Measurements from ENCODE around the gene DOK7. TPM values are rescaled to one million over a fixed set of nuclear protein-coding genes. Genes with fewer than 3 reads are reported as not detected.

DOK7 gene
- total RNA-seq, 4 donors from 2014 or later, result 0.26 to 0.45 TPM; not detected in 2

DNA sequence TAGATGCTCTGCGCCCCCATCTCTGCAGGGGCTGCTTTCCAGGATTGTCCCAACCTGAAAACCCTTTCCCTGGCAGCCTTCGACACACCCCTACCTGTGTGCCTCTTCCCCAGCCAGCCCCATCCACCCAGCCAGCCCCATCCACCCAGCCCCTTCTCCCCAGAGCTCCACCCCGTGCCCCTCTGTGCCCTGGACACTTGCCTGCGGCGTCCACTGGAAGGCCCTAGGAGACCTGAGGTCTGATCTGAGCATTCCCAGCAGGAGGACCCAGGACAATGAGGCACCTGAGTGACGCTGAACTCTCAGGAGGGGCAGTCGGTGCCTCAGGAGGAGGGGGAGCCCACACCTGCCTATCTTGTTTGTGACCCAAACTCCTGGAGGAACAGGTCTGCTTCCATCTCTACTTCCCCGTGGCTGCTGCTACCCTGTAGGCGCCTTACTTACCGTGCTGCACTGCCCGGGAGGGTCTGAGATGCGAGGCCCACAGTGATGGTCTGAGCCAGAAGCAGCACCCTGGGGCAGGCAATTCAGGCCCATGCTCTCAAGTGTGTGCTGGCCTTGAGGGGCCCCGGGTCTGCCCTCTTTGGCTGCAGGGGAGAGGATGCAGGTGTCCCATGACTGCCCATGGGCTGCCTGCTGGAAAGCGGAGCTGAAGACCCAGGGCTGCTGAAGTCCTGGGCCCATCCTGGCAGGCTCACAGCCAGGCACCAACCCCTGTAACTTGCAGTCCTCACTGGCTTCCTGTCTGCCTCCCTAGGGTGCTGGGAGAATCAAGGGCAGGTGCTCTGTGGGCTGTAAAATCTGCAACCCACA lies 64.2 kb downstream of the DOK7 start:
- intact Hi-C loops (cut with DNase I), result no loop called here
- H3K27me3 ChIP-seq, result no peaks in the 10 kb centered on the region
- no peak for TF ChIP-seq POLR2A (IDR thresholded peaks at IDR 0.05)
- TF ChIP-seq, protein P1, sequence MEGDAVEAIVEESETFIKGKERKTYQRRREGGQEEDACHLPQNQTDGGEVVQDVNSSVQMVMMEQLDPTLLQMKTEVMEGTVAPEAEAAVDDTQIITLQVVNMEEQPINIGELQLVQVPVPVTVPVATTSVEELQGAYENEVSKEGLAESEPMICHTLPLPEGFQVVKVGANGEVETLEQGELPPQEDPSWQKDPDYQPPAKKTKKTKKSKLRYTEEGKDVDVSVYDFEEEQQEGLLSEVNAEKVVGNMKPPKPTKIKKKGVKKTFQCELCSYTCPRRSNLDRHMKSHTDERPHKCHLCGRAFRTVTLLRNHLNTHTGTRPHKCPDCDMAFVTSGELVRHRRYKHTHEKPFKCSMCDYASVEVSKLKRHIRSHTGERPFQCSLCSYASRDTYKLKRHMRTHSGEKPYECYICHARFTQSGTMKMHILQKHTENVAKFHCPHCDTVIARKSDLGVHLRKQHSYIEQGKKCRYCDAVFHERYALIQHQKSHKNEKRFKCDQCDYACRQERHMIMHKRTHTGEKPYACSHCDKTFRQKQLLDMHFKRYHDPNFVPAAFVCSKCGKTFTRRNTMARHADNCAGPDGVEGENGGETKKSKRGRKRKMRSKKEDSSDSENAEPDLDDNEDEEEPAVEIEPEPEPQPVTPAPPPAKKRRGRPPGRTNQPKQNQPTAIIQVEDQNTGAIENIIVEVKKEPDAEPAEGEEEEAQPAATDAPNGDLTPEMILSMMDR (IDR thresholded peaks at IDR 0.05), result no peak
- WGBS, 2 donors, result 91 to 95% methylated on average over 6 to 9 of the region's 14 CpGs
- DNase-seq, result no peak
- H3K4me1 ChIP-seq, result peaks cover 15 to 39% (median 21%) of the 10 kb centered on the region in 3 donors
- peaks cover 13 to 78% (median 20%) of the 10 kb centered on the region in 3 donors for H3K36me3 ChIP-seq
- H3K27ac ChIP-seq, result no peak overlapping the region
- H3K4me3 ChIP-seq, result no peak overlapping the region
- H3K9me3 ChIP-seq, result no peaks in the 10 kb centered on the region

DNA sequence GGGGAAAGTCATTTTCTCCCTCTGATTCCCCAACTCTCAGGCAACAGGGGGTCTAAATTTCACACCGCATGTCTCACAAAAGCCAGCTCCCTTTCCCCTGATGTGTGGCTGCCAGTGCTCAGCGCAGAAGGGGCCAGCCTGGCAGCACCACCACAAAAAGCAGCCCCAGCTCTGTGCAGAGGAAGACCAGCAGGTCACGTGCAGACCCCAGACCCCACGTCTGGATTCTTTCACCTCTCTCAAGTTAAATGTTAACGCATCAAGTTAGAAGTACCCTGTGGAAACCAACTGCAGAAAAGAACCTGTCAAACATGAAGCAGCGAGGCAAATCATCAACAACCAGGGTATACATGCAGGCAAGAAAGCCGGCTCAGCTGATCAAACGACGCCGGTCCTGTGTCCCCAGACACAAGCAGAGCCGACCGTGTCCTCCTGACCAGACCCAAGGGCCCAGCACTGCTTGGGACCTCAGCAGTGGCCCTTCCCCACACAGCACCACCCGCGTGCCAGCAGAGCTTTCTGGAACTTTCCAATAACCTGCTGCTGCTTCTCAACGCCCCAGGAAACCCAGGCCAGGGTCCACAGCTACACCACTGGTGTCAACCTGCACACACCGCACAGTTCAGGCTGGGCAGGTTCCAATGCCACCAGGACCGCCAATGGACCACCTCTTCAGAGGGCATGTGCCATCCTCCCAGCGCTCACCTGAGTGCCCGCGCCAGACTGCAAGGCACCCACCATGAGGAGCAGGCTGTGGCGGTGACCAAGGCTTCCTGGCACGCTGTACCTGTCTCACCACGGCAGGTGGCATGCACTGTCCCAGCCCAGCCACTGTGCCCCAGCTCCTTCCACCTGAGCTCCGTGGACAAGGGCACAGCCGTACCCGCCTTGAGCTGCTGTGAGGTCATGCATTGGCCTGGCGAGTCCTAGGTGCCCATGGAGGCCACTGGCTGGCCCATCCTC lies 65.1 kb downstream of the DOK7 start:
- no peak for TF ChIP-seq POLR2A (IDR thresholded peaks at IDR 0.05)
- TF ChIP-seq, protein P1 (IDR thresholded peaks at IDR 0.05), result no peak
- no peak overlapping the region for H3K27ac ChIP-seq
- no peak for DNase-seq
- no peaks in the 10 kb centered on the region for H3K9me3 ChIP-seq
- WGBS, 2 donors, result 87 to 91% methylated on average over 11 to 16 of the region's 27 CpGs
- intact Hi-C loops (cut with DNase I), result no loop called here
- H3K4me3 ChIP-seq, result no peak overlapping the region
- no peaks in the 10 kb centered on the region for H3K27me3 ChIP-seq
- H3K4me1 ChIP-seq, result peaks cover 20 to 47% (median 27%) of the 10 kb centered on the region in 3 donors
- H3K36me3 ChIP-seq, result peaks cover 9 to 69% (median 16%) of the 10 kb centered on the region in 3 donors

DNA sequence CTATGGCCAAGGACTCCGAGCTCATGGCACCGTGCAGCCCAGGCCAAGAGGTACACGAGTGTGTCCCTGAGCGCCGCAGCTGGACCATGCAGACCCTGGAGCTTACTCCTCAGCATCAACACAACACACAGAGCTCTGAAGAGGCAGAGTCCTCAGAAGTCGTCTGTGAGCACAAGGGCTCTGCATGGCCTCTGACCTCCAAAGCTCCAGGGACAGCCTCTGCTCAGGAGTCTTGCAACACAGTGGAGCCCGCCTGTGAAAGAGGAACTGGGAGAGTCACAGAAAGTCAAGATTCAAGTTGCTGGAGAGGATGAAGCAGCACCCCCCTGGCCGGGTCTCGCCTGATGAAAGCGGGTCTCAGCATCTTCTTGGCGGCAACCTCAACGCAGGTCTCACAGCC lies 66.3 kb downstream of the DOK7 start:
- H3K4me3 ChIP-seq, result no peak overlapping the region
- WGBS, 2 donors, result 76 to 83% methylated on average over 6 to 9 of the region's 12 CpGs
- no peak overlapping the region for H3K27ac ChIP-seq
- H3K4me1 ChIP-seq, result peaks cover 20 to 48% (median 27%) of the 10 kb centered on the region in 3 donors
- no peak for TF ChIP-seq POLR2A (IDR thresholded peaks at IDR 0.05)
- TF ChIP-seq, protein P1 (IDR thresholded peaks at IDR 0.05), result no peak
- intact Hi-C loops (cut with DNase I), result no loop called here
- H3K36me3 ChIP-seq, result peaks cover 1 to 57% (median 7%) of the 10 kb centered on the region in 3 donors
- no peaks in the 10 kb centered on the region for H3K9me3 ChIP-seq
- no peak for DNase-seq
- H3K27me3 ChIP-seq, result no peaks in the 10 kb centered on the region

- Histone ChIP-seq H3K4me3 (no peak overlapping the region), H3K27ac (no peak overlapping the region), H3K27me3 (no peaks in the 10 kb centered on the region), H3K4me1 (peaks cover 20 to 48% (median 27%) of the 10 kb centered on the region in 3 donors), H3K9me3 (no peaks in the 10 kb centered on the region), H3K36me3 (peaks cover 0 to 51% (median 5%) of the 10 kb centered on the region in 3 donors)
- TF ChIP-seq, protein P1 (IDR thresholded peaks at IDR 0.05), result no peak
- TF ChIP-seq POLR2A (IDR thresholded peaks at IDR 0.05), result no peak
- WGBS, 2 donors, result 88 to 90% methylated on average over 9 to 16 of the region's 16 CpGs
- intact Hi-C loops (cut with DNase I), result no loop called here
- no peak for DNase-seq
Measured at GRCh38 chr4:3530051-3530450, 66.9 kb downstream of the DOK7 start.
